Stimulated activated memory B cell treated with anti-CD40 and anti-IgM and Interleukin-4, amounts not matched to agents 10 μg/mL and 1 μg/mL and 100 μg/mL, for 72 hours (primary cell): ENCODE results near the gene RDM1.

Source experiments
- ATAC-seq: fragments of 150-1000 bp; cut with Tn5 transposase; 2 replicates; pipeline ENCODE4 v1.10.0; 2021
- H3K27ac Mint-ChIP-seq: one replicate; pipeline ENCODE4 v1.8.0; 2022; ENCODE audit warnings: mild to moderate bottlenecking, mixed read lengths
- H3K27me3 Mint-ChIP-seq: one replicate; pipeline ENCODE4 v1.8.0; 2022; ENCODE audit warnings: mixed read lengths
- H3K36me3 Mint-ChIP-seq: one replicate; pipeline ENCODE4 v1.8.0; 2022; ENCODE audit warnings: mixed read lengths
- H3K4me1 Mint-ChIP-seq: one replicate; pipeline ENCODE4 v1.8.0; 2022; ENCODE audit warnings: mixed read lengths
- H3K4me3 Mint-ChIP-seq: one replicate; pipeline ENCODE4 v1.8.0; 2022; ENCODE audit warnings: mild to moderate bottlenecking, moderate library complexity, mixed read lengths
- H3K9me3 Mint-ChIP-seq: one replicate; pipeline ENCODE4 v1.8.0; 2022; ENCODE audit warnings: mixed read lengths

Gene RDM1, protein sequence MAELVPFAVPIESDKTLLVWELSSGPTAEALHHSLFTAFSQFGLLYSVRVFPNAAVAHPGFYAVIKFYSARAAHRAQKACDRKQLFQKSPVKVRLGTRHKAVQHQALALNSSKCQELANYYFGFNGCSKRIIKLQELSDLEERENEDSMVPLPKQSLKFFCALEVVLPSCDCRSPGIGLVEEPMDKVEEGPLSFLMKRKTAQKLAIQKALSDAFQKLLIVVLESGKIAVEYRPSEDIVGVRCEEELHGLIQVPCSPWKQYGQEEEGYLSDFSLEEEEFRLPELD

DNA sequence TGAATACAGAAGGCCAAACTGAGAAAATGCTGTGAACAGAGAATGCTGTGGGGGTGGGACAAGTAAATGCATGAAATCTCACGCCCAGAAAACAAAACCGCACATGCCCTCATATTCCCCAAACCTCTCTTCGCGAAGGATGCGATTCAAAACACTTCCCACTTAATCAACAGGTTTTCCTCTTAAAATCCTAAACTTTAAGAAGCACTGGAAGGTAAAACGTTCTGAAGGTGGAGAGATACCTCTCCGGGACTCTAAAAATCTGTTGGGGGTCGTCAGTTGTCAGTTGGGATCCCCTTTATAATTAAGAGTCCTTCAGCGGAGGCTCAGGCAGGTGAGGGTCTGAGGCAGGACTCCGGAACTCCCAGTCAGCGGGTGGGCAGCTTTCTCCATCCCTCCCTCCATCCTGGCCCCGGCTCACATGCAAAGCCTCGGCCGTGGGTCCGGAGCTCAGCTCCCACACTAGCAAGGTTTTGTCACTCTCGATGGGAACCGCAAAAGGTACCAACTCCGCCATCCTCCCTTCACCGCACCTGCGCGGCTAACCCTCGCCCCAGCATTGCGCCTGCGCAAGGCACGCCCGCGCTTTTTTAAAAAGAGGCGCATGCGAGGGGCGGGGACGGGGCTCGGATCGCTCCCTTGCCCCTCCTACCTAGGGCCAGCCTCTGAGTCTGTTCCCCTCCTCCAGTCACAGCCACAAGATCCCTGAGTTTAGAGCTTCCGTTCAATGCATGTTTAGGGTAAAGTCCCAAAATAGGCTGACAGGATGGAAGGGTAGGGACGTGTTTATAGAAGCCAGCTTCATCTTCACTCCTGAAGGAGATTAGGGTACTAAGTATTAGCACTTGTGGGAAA is at the start of gene RDM1:
TSS of gene RDM1 (minus strand) at position 563 of the 855 bp plus-strand sequence. CDS start at position 517, 46 bp downstream.
- peak within 1 kb of the TSS; percentile 73 for H3K4me3 Mint-ChIP-seq
- H3K36me3 Mint-ChIP-seq: no peaks in the 10 kb centered on the region
- no peak within 1 kb of the TSS for H3K27ac Mint-ChIP-seq
- peak; percentile 90 for ATAC-seq
- no peaks in the 10 kb centered on the region for H3K9me3 Mint-ChIP-seq
- H3K4me1 Mint-ChIP-seq: peaks cover 14% of the 10 kb centered on the region
- peaks cover 9% of the 10 kb centered on the region for H3K27me3 Mint-ChIP-seq

- no peak overlapping the region for H3K4me3 Mint-ChIP-seq
- H3K36me3 Mint-ChIP-seq: no peaks in the 10 kb centered on the region
- peaks cover 26% of the 10 kb centered on the region for H3K27me3 Mint-ChIP-seq
- peak overlapping the region; percentile 38 for H3K27ac Mint-ChIP-seq
- peaks cover 22% of the 10 kb centered on the region for H3K4me1 Mint-ChIP-seq
- no peaks in the 10 kb centered on the region for H3K9me3 Mint-ChIP-seq
- ATAC-seq: no peak
Measured at GRCh38 chr17:35978346-35978745, 47.8 kb upstream of the RDM1 start.

DNA sequence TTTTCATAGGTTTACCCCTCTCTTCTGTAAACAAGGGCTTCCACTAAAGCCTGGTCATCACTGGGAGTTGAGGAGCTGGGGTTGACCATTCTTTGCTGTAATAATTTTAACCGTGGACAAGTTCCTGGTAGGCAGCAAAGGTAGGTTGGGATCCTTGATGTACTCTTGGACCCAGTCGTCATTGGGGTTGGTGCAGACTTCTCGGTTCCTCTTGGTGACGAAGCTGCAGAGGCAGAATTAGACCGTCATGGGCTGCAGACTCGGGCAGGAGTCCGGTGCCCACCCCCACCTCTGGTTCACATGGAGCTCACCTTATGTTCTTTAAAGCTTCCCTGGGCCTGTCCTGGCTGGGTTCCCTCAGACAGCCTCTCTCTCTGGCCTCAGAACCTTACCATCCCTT is 46.9 kb upstream of the RDM1 start:
- peak overlapping the region; percentile 38 for H3K27ac Mint-ChIP-seq
- H3K9me3 Mint-ChIP-seq: no peaks in the 10 kb centered on the region
- H3K4me1 Mint-ChIP-seq: peaks cover 22% of the 10 kb centered on the region
- peaks cover 26% of the 10 kb centered on the region for H3K27me3 Mint-ChIP-seq
- no peak overlapping the region for H3K4me3 Mint-ChIP-seq
- peak; percentile 83 for ATAC-seq
- H3K36me3 Mint-ChIP-seq: no peaks in the 10 kb centered on the region

DNA sequence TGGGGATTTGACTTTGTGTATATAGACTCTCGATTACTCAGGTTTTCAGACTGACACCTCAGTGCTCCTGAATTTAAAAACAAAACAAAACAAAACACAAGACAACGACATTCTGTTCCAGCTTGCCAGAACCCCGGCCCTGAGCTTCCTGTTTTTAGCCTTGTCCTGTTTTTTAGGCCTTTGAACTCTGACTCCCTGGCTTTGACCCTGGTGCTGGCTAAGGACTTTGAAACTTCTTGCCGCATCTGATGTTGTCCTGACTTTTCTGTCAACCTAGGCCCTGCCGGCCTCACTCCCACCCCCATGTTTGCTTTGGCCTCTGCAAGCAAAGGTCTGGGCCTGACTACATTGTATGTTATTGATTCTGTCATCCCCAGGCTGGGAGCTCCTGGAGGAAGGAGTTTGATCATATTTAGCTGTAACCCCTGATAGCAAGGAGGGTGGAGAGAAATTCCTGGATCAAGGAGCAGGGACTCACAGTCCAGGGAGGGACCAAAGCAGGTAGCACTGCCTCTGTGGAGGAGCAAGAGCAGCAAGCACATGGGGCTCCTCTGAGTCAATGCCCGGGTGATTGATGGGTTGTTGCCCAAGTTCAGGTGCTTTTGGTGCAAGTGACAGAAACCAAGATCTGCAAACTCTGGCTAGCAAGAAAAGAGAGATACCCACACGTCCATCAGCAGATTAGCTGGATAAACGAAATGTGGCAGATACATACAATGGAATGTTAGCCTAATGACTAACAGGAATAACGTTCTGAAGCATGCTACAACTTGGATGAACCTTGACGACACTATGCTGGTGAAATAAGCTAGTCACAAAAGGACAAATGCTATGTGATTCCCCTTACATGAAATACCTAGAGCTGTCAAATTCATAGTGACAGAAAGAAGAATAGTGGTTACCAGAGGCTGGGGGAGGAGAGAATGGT is 43.0 kb upstream of the RDM1 start:
- no peak overlapping the region for H3K4me3 Mint-ChIP-seq
- no peak for ATAC-seq
- H3K9me3 Mint-ChIP-seq: no peaks in the 10 kb centered on the region
- no peak overlapping the region for H3K27ac Mint-ChIP-seq
- H3K27me3 Mint-ChIP-seq: peaks cover 17% of the 10 kb centered on the region
- H3K4me1 Mint-ChIP-seq: peaks cover 22% of the 10 kb centered on the region
- H3K36me3 Mint-ChIP-seq: no peaks in the 10 kb centered on the region

DNA sequence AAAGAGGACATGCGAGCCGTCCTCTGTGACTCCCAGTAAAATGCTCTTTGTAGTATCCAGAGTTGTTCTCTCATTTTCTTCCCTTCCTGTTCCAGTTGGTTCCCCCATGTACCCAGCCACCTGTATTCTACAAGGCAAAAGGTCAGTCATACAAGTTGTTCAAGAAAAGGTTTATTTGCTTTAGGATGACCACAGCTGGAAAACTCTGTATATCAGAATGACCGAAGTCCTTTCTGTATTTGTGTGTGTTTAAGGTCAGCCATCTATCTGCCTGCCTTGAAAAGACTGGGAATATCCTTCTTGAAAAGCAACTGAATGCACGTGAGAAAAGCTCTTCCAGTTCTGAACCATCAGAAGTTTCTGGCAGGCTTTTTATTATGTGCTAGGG is 42.4 kb upstream of the RDM1 start:
- Mint-ChIP-seq H3K9me3 (no peaks in the 10 kb centered on the region), H3K27ac (no peak overlapping the region), H3K27me3 (peaks cover 11% of the 10 kb centered on the region), H3K36me3 (no peaks in the 10 kb centered on the region), H3K4me3 (no peak overlapping the region), H3K4me1 (peaks cover 17% of the 10 kb centered on the region)
- no peak for ATAC-seq

- Mint-ChIP-seq H3K9me3 (no peaks in the 10 kb centered on the region), H3K27ac (no peak overlapping the region), H3K4me3 (no peak overlapping the region), H3K36me3 (no peaks in the 10 kb centered on the region), H3K4me1 (peaks cover 13% of the 10 kb centered on the region), H3K27me3 (peaks cover 9% of the 10 kb centered on the region)
- ATAC-seq: no peak
Measured at GRCh38 chr17:35972535-35972934, 42.0 kb upstream of the RDM1 start.

DNA sequence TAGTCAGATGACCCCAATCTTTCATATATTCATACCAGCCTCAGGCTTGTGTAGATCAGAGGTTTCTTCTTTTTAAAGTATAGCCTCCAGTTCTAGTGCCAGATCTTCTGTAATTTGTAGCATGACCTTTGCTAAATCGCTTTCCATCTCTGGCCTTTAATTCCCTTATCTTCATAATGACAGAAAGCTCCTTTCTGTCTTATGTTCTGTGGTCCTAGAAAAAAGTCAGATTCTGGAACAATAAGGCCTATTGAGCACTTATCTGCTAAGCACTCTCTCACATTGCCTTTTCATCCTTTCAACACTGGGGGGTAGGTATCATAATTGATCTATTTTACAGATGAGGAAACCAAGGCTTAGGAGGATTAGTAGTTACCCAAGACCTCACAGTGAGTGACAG is 41.5 kb upstream of the RDM1 start:
- H3K4me1 Mint-ChIP-seq: peaks cover 11% of the 10 kb centered on the region

DNA sequence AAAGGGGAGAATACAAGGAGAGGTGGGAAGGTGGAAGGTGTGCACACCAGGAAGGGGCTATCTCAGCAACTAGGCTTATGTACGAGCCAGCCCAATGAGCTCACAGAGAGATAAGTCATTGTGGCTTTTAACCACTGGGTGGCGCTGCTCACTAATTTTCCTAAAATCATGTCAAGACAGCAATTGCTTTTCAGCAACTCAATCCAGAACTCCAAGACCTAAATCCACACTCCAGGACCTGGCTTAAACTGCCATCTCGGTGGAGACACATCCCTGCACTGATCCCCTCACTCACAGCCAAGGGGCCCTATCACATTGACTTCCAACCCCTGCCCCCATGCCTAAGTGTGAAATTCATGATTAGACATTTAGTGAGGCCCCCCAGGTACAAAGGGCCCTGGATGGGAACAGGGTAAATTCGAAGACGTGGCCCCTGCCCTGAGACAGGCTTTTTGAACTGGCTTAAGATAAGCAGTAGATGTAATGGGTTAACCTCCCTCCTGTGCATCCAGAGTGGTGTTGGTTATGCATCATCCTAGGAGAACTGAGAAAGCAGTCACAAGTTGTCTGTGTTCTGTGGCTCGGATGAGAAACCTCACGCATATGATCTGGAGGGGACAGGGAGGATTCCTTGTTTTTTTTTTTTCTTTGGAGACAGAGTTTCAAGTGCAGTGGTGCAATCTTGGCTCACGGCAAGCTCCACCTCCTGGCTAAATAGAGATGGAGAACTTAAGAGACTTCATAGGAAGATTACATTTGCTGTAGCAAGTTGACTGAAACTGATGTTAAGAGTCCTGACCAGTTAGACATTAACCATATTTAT is 39.2 kb upstream of the RDM1 start:
- Mint-ChIP-seq H3K36me3 (no peaks in the 10 kb centered on the region), H3K27me3 (no peaks in the 10 kb centered on the region), H3K27ac (no peak overlapping the region), H3K4me1 (no peaks in the 10 kb centered on the region), H3K9me3 (no peaks in the 10 kb centered on the region), H3K4me3 (no peak overlapping the region)
- peak; percentile 65 for ATAC-seq

More for the DNA sequence above, 41.5 kb upstream of the RDM1 start:
- H3K9me3 Mint-ChIP-seq: no peaks in the 10 kb centered on the region
- peaks cover 8% of the 10 kb centered on the region for H3K27me3 Mint-ChIP-seq
- no peak overlapping the region for H3K4me3 Mint-ChIP-seq
- no peaks in the 10 kb centered on the region for H3K36me3 Mint-ChIP-seq
- H3K27ac Mint-ChIP-seq: no peak overlapping the region
- no peak for ATAC-seq

DNA sequence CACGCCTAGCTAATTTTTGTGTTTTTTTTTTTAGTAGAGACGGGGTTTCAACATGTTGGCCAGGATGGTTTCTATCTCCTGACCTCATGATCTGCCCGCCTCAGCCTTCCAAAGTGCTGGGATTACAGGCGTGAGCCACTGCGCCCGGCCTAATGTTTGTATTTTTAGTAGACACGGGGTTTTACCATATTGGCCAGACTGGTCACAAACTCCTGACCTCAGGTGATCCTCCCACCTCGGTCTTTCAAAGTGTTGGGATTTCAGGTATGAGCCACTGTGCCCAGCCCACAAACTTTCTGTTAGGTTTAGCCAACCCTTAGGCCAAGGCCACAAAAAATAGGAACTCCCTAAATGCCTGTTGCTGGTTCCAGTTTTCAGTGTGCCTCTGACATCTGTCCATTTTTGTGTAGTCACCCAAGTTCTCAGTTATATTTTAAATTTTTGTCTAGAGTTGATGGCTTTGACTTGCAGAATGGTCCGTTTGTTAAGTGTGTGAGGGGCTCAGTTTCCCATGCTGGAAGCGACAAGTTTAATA is 38.0 kb upstream of the RDM1 start:
- no peak for ATAC-seq
- peaks cover 7% of the 10 kb centered on the region for H3K27me3 Mint-ChIP-seq
- no peaks in the 10 kb centered on the region for H3K36me3 Mint-ChIP-seq
- H3K27ac Mint-ChIP-seq: no peak overlapping the region
- H3K9me3 Mint-ChIP-seq: no peaks in the 10 kb centered on the region
- H3K4me1 Mint-ChIP-seq: no peaks in the 10 kb centered on the region
- H3K4me3 Mint-ChIP-seq: no peak overlapping the region

DNA sequence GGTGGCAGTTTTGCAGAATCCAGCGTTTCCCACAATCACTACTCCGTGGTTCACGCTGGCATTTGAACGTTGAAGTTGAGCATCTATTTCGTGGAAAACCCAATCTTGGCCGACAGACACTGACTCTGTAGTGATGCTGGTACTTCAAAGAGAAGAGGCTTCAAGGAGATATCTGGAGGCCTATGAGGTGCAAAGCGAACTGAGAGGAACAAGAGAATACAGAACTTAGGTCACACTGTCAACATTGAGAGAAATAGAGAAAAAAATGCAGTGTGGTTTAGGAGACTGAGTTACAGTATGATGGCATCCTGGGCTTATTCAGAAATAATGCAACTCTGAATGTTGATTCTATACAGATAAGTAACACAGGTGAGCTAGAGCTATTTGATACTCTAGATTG is 34.7 kb upstream of the RDM1 start:
- ATAC-seq: no peak
- H3K4me3 Mint-ChIP-seq: no peak overlapping the region
- H3K4me1 Mint-ChIP-seq: no peaks in the 10 kb centered on the region
- peaks cover 33% of the 10 kb centered on the region for H3K27me3 Mint-ChIP-seq
- no peak overlapping the region for H3K27ac Mint-ChIP-seq
- H3K36me3 Mint-ChIP-seq: no peaks in the 10 kb centered on the region
- H3K9me3 Mint-ChIP-seq: no peaks in the 10 kb centered on the region

GRCh38 chr17:35963663-35964062 is 33.1 kb upstream of the RDM1 start:
- no peak overlapping the region for H3K27ac Mint-ChIP-seq
- no peaks in the 10 kb centered on the region for H3K9me3 Mint-ChIP-seq
- H3K27me3 Mint-ChIP-seq: peaks cover 38% of the 10 kb centered on the region
- no peak for ATAC-seq
- H3K4me3 Mint-ChIP-seq: no peak overlapping the region
- no peaks in the 10 kb centered on the region for H3K4me1 Mint-ChIP-seq
- H3K36me3 Mint-ChIP-seq: no peaks in the 10 kb centered on the region

- Mint-ChIP-seq H3K9me3 (peaks cover 3% of the 10 kb centered on the region), H3K4me3 (no peak overlapping the region), H3K4me1 (no peaks in the 10 kb centered on the region), H3K27ac (no peak overlapping the region), H3K27me3 (peaks cover 18% of the 10 kb centered on the region), H3K36me3 (no peaks in the 10 kb centered on the region)
- ATAC-seq: no peak
Measured at GRCh38 chr17:35953720-35954119, 23.1 kb upstream of the RDM1 start.

GRCh38 chr17:35949401-35949800 is 18.8 kb upstream of the RDM1 start:
- H3K27ac Mint-ChIP-seq: no peak overlapping the region

DNA sequence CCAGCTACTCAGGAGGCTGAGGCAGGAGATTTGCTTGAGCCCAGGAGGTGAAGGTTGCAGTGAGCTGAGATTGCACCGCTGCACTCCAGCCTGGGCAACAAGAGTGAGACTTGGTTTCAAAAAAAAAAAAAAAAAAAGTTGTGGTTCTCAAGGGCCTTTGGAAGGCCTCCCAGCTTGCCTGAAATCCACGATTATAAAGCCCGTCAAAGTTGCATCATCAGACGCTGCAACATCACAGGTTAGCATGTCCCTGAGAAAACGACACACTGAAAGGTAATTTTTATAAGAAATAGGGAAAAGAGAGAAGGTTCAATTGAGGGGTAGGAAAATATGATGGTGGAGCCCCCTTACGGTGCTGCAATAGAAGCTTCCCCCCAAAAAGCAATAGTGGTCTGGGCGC is 17.5 kb upstream of the RDM1 start:
- Mint-ChIP-seq H3K4me1 (no peaks in the 10 kb centered on the region), H3K27me3 (no peaks in the 10 kb centered on the region), H3K27ac (no peak overlapping the region), H3K4me3 (no peak overlapping the region), H3K9me3 (no peaks in the 10 kb centered on the region), H3K36me3 (no peaks in the 10 kb centered on the region)
- no peak for ATAC-seq

More at GRCh38 chr17:35949401-35949800, 18.8 kb upstream of the RDM1 start:
- Mint-ChIP-seq H3K4me1 (no peaks in the 10 kb centered on the region), H3K9me3 (no peaks in the 10 kb centered on the region), H3K4me3 (no peak overlapping the region), H3K27me3 (no peaks in the 10 kb centered on the region), H3K36me3 (no peaks in the 10 kb centered on the region)
- ATAC-seq: no peak
